ENCODE measurements around the gene TJAP1.

TJAP1 gene, protein sequence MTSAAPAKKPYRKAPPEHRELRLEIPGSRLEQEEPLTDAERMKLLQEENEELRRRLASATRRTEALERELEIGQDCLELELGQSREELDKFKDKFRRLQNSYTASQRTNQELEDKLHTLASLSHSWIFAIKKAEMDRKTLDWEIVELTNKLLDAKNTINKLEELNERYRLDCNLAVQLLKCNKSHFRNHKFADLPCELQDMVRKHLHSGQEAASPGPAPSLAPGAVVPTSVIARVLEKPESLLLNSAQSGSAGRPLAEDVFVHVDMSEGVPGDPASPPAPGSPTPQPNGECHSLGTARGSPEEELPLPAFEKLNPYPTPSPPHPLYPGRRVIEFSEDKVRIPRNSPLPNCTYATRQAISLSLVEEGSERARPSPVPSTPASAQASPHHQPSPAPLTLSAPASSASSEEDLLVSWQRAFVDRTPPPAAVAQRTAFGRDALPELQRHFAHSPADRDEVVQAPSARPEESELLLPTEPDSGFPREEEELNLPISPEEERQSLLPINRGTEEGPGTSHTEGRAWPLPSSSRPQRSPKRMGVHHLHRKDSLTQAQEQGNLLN

GRCh38 chr6:43477235-43478007 is at the start of gene TJAP1:
TSS of gene TJAP1 (plus strand) at chr6:43477570. CDS start at chr6:43499002, 21,432 bp downstream.
- peak; percentile 82 for DNase-seq (ENCODE audit: low spot score)

- peak; percentile 45 for DNase-seq (ENCODE audit: low spot score)
These were observed 49.2 kb upstream of the TJAP1 start for GRCh38 chr6:43428112-43428570.

- peak; percentile 37 for DNase-seq (ENCODE audit: low spot score)
These were observed 48.5 kb upstream of the TJAP1 start for GRCh38 chr6:43428874-43429273.

- no peak for DNase-seq (ENCODE audit: low spot score)
These were observed 45.1 kb upstream of the TJAP1 start for GRCh38 chr6:43432009-43432945.

- DNase-seq (ENCODE audit: low spot score): no peak
These were observed 44.2 kb upstream of the TJAP1 start for GRCh38 chr6:43433148-43433547.

GRCh38 chr6:43434001-43434840 is 43.1 kb upstream of the TJAP1 start:
- no peak for DNase-seq (ENCODE audit: low spot score)

GRCh38 chr6:43434943-43435342 is 42.4 kb upstream of the TJAP1 start:
- DNase-seq (ENCODE audit: low spot score): no peak

DNA sequence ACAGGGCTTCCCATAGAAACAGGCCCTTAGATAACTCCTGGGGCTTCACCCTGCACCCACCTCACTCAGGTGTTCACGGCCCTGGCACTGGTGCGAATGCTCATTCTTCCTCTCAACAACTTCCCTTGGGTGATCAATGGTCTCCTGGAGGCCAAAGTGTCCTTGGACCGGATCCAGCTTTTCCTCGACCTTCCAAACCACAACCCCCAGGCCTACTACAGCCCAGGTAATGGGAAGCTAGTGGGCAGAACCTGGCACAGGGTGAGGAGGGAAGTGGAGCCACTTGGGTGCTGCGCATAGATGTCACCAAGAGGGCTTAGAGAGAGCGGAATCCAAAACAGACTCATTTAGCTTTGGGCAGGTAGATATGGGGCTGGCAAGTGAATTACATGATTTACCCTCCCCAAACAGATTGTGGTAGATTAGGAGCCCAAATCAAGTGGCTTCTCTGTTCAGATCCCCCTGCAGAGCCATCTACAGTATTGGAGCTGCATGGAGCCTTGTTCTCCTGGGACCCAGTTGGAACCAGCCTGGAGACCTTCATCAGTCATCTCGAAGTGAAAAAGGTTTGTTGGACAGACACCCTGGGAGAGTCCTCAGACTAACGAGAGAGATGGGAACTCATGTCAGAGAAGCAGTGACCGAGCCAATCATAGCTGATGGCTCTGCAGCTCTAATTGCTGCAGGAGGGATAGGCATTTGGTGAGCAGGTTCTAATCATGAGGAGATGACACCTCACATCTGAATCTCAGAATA is 41.5 kb upstream of the TJAP1 start:
- no peak for DNase-seq (ENCODE audit: low spot score)

- DNase-seq (ENCODE audit: low spot score): peak; percentile 34
These were observed 40.6 kb upstream of the TJAP1 start for GRCh38 chr6:43436577-43437282.

- no peak for DNase-seq (ENCODE audit: low spot score)
These were observed 39.7 kb upstream of the TJAP1 start for GRCh38 chr6:43437700-43438099.

DNA sequence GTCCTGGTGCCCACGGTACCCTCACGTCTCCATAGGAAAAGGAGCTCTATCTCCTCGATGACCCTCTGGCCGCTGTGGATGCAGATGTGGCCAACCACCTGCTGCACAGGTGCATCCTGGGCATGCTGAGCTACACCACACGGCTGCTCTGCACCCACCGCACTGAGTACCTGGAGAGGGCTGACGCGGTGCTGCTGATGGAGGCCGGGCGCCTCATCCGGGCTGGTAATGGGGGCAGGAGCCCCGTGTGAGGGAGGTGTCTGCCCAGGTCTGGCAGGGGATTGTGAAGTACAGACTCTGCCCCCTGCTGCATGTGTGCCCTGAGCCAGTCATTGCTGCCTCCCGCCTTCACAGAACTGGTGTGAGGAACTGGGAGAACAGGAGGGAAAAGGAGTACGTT is 34.4 kb upstream of the TJAP1 start:
- DNase-seq (ENCODE audit: low spot score): no peak

- no peak for DNase-seq (ENCODE audit: low spot score)
These were observed 33.3 kb upstream of the TJAP1 start for GRCh38 chr6:43444036-43444435.

DNA sequence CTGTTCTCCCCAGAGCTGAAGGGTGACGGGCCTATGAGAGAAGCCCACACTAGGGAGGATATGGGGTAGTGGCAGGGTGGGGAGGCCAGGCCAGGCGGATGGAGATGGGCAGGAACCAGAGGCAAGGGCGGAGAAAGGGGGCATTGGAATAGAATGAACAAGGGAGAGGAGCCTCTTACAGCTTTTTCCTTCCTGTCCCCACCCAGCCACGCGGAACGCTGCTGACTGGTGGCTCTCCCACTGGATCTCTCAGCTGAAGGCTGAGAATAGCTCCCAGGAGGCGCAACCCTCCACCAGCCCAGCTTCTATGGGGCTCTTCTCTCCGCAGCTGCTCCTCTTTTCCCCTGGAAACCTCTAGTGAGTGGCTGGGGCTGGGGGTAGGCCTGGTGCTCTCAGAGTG is 32.8 kb upstream of the TJAP1 start:
- no peak for DNase-seq (ENCODE audit: low spot score)

- DNase-seq (ENCODE audit: low spot score): no peak
These were observed 31.8 kb upstream of the TJAP1 start for GRCh38 chr6:43445576-43445975.

GRCh38 chr6:43447604-43448003 is 29.8 kb upstream of the TJAP1 start:
- DNase-seq (ENCODE audit: low spot score): no peak

GRCh38 chr6:43448916-43449315 is 28.5 kb upstream of the TJAP1 start:
- no peak for DNase-seq (ENCODE audit: low spot score)

GRCh38 chr6:43450699-43451131 is 26.7 kb upstream of the TJAP1 start:
- no peak for DNase-seq (ENCODE audit: low spot score)

GRCh38 chr6:43451348-43451747 is 26.0 kb upstream of the TJAP1 start:
- no peak for DNase-seq (ENCODE audit: low spot score)

- DNase-seq (ENCODE audit: low spot score): no peak
These were observed 25.4 kb upstream of the TJAP1 start for GRCh38 chr6:43451939-43452338.

All from RKO (cell line).